HUDEP-2 (cell line): ENCODE data around the gene RAB37.

Experiments
- DNase-seq, 76 experiments: peaks; one replicate each; lab custom pipeline; 2025; ENCODE audit not compliant: unreplicated experiment in 76 of 76; lab: John Stamatoyannopoulos, UW

RAB37 gene

GRCh38 chr17:74760404-74761105 lies 23.5 kb downstream of the RAB37 start:
- DNase-seq: peak in 11 of 76 experiments; percentile 5 to 38 (median 21)

- no peak for DNase-seq
Measured at GRCh38 chr17:74761419-74761818, 24.4 kb downstream of the RAB37 start.

- no peak for DNase-seq
Measured at GRCh38 chr17:74761931-74762330, 24.9 kb downstream of the RAB37 start.

DNA sequence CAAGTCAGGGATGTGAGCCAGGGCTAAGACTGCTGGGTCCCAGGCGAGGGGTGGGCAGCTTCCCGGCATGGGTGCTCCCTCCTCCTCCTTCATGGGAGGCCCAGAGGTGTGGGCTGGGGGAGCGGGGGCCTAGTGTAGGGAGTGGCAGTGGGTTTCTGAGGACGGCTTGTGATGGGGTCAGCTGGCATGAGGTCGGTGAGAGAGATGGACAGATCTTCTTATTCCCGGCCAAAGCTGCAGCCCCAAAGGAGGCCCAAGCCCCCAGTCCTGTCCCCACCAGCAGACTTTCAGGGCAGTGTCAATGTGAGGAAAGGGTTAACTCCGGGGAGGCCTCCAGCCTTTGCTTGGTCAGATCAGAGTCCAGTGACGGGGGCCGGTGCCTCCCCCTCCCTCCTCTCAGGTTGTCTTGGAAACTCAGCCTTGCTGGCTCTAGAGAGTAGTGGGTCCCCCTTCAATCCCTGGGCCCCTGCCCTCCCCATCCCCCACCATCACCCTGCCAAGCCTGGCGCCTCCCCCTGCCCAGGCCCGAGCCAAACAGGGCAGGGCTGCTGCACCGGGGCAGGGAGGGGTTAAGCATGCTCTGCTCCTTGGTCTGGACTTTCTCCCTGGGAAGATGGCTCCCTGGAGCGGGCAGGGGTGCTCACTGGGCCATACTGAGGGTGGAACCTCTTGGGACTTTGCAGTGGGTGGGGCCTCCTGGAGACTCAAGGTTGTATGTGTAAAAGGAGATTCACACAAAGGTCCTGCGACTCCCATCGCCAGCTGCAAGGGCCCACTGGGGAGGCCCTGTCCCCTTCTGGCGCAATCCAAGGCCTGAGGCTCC lies 26.7 kb downstream of the RAB37 start:
- no peak for DNase-seq

DNA sequence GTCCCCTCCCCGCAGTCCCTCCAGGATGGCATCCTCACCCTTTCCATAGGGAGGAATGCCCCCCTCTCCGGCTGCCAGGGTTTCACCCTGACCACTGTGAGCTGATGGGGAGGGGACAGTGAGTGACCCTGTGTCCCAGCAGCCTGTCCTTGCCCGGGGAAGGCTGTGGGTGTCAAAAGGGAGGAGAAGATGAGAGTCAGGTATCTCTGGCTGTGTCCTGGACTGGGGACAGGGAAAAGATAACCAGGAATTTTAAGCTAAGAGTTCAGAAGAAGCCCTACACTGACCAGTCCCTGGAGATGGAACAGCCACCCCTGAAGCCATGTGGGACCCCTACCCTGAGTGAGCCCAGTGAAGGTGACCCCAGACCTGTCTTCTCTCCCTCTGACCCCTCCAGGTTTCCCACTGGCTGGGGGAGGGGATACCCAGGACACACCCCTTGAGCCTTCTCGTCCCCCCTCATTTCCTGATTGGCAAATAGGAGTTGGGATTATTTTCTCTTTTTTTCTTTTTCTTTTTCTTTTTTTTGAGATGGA lies 27.8 kb downstream of the RAB37 start:
- DNase-seq: no peak

GRCh38 chr17:74766413-74766812 lies 29.4 kb downstream of the RAB37 start:
- DNase-seq: no peak

GRCh38 chr17:74767111-74767516 lies 30.1 kb downstream of the RAB37 start:
- DNase-seq: no peak

DNA sequence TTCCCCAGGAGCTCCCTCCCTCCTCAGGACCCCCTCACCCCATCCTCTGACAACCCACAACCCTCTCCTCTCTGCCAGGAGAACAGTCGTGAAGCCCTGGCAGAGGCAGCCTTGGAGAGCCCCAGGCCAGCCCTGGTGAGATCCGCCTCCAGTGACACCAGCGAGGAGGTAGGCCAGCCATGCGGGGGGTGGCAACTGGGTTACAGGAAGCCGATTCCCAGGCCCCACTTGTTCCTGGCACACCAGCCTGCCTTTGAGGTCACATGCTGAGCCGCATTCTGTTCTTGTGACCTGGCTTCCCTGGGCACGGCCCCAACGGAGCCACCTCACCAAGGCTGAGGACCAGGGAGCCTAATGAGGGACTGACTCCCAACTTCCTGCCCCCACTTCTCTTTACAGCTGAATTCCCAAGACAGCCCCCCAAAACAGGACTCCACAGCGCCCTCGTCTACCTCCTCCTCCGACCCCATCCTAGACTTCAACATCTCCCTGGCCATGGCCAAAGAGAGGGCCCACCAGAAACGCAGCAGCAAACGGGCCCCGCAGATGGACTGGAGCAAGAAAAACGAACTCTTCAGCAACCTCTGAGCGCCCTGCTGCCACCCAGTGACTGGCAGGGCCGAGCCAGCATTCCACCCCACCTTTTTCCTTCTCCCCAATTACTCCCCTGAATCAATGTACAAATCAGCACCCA lies 31.2 kb downstream of the RAB37 start:
- no peak for DNase-seq

DNA sequence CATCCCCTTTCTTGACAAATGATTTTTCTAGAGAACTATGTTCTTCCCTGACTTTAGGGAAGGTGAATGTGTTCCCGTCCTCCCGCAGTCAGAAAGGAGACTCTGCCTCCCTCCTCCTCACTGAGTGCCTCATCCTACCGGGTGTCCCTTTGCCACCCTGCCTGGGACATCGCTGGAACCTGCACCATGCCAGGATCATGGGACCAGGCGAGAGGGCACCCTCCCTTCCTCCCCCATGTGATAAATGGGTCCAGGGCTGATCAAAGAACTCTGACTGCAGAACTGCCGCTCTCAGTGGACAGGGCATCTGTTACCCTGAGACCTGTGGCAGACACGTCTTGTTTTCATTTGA lies 31.7 kb downstream of the RAB37 start:
- DNase-seq: no peak

DNA sequence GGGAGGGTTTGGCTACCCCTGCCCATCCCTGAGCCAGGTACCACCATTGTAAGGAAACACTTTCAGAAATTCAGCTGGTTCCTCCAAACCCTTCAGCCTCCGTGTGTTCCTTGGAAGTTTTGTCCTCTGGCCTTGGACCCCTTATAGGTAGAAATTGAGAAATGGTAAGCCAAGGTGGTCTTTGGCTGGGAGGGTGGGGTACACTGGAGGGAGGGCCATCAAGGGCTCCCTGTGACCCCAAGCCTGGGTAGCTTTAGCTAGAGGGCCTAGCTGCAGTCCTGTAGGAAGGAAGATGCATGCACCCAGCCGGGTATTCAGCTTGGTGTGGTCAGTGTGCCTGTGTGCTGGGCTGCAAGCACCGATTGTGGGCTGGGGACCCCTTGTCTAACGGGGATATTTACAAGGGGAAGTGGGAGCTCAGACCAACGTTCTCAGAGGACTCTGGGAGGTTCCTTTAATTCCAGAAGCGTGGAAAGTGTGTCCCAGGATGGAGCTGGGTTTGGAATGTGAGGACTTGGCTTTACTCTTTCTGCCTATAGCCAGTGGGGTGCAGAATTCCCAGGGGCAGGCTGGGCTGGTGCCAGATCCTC lies 32.3 kb downstream of the RAB37 start:
- no peak for DNase-seq

GRCh38 chr17:74769856-74770497 lies 32.9 kb downstream of the RAB37 start:
- DNase-seq: no peak

DNA sequence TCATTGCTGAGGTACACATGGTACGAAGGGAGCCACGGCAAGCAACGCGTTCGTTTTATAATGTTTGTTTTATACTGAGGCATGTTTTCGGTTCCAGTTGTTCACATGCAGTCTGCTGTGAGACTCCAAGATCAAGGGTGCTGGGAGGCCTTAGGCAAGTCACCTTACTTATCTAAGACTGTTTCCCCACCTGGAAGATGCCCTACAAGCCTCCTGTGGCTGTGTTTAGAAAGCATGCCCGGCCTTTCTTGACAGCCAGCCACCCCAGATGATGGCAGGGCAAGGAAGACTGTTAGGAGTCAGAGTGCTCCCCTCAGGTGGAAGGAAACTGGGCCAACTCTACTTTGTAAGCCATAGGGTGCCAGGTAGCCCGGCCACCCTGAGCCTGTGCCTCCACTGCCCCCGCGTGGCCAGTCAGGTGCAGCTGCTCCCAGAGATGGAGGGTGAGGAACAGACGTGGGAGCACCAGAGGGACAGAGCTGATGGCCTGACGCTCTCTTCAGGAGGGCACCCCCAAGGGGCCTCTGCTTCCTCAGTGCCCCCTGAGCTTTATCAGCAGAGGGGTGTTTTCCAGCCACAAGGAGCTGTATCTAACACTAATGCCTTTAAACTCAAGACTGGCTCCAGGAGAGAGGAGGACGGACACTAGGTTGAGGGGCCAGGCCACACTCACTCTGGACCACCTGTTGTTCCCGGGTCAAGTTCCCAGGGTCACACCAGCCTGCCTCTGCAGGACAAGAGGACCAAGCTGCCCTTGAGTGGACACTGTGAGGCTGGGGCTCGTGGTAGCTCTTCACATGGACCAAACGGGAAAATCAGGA lies 33.7 kb downstream of the RAB37 start:
- peak in 57 of 76 experiments; percentile 5 to 72 (median 43) for DNase-seq

GRCh38 chr17:74771319-74771914 lies 34.4 kb downstream of the RAB37 start:
- no peak for DNase-seq

GRCh38 chr17:74772053-74772452 lies 35.0 kb downstream of the RAB37 start:
- DNase-seq: no peak

- DNase-seq: no peak
Measured at GRCh38 chr17:74773414-74773813, 36.4 kb downstream of the RAB37 start.

DNA sequence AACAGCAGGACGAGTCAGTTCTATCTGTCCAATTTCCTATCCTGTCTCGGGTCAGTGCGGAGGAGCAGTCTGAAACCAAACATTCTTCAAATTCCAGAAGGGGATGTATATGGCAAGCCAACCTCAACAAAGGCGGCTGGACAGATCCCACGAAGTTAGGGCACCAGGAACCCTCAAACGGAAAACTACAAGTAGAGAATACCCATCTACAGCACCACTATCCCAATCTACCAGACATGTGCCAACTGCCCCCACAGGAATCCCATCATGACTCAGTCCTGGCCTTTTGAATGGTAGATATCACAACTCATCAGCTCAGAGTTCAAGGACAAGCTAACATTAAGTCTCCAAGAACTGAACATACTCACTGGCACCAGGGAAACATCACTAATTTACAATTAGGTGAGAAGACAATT lies 36.8 kb downstream of the RAB37 start:
- DNase-seq: no peak

DNA sequence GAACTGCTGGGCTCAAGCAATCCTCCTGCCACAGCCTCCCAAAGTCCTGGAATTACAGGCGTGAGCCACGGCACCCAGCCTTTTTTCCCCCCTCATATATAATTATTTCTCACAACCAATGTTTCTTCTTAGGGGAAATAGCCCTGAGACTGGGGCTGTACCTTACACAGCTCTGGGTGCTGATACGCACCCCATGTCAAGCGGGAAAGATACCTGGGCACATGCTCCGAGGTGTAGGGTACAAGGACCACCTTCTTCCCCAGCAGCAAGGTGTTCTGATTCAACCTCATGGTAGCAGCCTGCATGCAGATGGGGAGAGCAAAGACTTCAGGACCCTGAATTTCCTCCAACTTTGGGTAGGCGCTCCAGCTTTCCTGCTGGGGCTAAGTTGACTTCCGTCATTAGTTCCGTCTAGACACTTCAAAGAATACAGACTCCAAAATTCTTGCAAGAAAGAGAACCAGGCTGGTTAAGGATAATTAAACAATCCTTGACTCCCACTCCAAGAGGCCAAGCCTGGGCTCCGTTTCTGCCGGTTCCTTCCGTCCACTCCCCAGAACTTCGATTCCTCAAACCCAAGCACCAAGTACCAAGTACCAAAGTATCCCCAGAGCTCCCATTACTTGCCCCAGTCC lies 38.5 kb downstream of the RAB37 start:
- no peak for DNase-seq

DNA sequence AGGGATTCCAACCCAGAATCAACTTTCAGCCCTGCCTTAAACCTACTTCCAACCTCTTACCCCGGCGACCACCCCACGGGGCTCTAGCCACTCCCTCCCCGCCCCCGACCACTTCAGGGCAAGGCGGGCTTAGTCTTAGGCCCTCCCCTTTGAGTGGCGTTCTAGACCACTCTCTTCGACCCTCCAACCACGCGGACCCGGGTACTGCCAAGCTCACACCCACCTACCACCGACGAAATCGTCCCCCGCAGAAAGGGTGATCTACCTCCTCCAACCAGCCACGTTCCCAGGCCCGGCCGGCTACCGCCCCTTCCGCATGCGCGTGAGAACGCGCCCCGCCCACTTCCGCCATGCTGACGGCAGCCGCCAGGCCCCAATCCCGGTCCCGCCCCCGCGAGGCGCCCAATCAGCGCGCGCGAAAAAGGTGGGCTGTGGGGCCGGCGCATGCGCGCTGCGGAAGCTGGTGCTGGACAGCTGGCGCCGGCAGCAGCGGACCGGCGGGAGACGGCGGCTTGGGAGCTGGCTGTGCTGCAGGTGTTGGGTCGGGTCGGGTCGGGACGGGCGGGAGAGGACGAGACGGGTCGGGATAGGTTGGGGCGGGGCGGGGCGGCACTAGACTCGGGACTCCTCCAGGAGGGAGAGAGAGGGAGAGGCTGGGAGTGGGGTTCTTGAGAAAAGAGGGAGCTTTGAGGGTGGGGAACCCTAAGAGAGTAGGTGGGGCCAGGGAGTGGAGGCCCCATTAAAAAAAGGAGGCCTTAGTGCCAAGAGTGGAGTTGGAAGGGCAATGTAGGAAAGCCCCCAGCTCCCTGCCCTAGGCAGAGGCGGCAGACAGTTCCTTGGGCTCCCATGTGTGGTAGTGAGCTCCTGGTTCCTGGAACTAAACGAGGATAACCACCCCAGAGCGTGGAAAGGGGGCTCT lies 39.2 kb downstream of the RAB37 start, which contains the start of gene NAT9:
Gene NAT9, minus strand, starts transcription at position 302 of the 919 bp plus-strand sequence. CDS start 647 bp downstream, outside the sequence.
- DNase-seq: peak in 74 of 76 experiments; percentile 43 to 99 (median 96)
